ENCODE measurements around the gene TNRC6C.

DNA sequence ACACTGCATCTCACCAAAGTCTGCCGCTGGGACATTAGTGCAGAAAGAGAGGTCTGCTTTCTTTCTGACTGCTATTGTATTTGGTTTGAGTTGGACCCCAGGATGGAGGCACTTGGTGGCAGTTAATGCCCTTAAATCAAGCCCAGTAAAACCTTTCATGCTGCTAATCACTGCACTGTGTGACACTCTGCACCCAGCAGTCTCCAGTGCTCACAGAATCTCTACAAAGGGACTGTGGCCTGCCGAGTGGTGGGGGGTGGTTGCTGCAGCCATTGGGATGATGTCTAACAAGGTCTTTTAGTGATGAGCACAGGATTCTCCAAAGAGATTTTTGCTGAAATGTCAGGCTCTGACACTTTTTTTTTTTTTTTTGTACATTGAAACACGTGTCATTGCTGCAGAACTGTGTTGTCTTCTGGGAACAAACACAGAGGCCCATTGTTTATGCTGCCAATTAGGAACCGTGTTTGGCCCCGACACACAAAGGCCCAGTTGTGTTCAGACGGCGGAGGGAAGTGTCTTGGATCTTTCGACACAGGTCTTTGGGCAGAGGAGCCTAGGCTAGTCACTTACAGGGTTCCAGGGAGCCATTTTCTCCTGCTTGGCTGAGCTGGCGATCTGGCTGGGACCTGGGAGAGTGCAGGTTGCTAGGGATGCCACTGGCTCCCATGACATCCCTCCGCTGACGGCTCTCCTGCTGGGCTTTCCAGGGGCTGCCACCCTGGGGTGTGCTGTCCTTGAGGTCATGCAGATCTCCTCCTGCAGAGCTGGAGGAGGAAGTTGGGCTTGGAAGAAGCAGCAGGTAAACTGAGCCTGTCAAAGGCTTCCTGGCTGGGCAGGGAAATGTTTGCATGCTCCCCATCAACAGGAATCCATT is 16.2 kb upstream of the TNRC6C start:
- TF ChIP-seq CTCF (IDR thresholded peaks at IDR 0.05) = no peak
- no peak for TF ChIP-seq POLR2A (IDR thresholded peaks at IDR 0.05)

Measured in lower leg skin (tissue), 3 donors.